Activated CD4-positive, alpha-beta T cell treated with anti-CD3 and anti-CD28 coated beads for 24 hours (primary cell): Measurements from ENCODE around the gene MCC.
"Not testable (repeated sequence)": the region's sequence is repeated elsewhere in the genome, so short reads cannot be mapped to it uniquely, and the experiment has no call there.

Experiments used
- DNase-seq, 2 donors: peaks; one replicate each; pipeline ENCODE4 v3.0.0-alpha.2; 2020; ENCODE audit warnings: low read depth in 2 of 2

Gene MCC

DNA sequence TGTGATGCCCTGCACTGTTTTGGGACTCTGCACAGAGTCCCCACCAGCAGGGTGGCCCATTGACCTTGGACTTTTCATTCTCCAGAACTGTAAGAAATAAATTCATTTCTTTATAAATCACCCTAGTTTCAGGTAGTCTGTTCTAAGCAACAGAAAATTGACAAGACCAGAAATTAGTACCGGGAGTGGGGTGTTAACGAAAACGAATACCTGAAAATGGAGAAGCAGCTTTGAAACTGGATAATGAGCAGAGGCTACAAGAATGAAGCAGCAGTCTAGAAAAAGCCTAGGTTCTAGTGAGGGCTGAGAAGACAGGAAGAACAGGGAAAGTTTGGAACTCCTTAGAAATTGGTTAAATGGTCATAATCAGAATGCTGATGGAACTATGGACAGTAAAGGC lies 2.1 kb upstream of the MCC start:
- no peak for DNase-seq

DNA sequence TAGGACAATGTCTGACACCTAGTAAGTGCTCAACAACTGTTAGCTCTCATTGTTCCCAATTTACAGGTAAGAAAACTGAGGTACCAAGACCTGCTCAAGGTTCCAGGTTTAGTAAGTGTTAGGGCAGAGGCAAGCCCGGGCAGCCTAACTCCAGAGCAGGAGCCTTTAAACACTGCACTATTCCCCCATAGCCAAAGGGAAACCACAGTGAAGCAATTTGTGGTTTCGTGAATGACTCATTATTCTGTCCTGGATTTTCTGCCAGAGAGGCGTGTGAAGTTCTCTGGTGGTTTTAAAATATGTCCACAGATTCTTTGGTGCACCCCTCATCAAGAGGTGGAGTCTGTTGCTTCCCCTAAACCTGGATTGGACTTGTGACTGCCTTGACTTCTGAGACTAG lies 1.0 kb upstream of the MCC start:
- no peak for DNase-seq

GRCh38 chr5:113488645-113489184 lies 462 bp upstream of the MCC start:
- DNase-seq, result no peak

GRCh38 chr5:113487416-113487780 lies 855 bp downstream of the MCC start:
- DNase-seq, result no peak

GRCh38 chr5:113480243-113480642 lies 8.0 kb downstream of the MCC start:
- no peak for DNase-seq

GRCh38 chr5:113478691-113479090 lies 9.6 kb downstream of the MCC start:
- DNase-seq, result no peak

GRCh38 chr5:113474100-113474728 lies 14.0 kb downstream of the MCC start:
- DNase-seq, result no peak

GRCh38 chr5:113463032-113463431 lies 25.2 kb downstream of the MCC start:
- DNase-seq, result no peak

DNA sequence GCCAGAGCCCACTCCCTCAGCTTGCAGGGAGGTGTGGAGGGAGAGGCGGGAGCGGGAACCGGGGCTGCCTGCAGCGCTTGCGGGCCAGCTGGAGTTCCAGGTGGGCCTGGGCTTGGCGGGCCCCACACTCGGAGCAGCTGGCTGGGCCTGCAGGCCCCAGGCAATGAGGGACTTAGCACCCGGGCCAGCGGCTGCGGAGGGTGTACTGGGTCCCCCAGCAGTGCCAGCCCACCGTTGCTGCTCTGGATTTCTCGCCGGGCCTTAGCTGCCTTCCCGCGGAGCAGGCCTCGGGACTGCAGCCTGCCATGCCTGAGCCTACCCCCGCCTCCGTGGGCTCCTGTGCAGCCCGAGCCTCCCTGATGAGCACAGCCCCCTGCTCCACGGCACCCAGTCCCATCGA lies 31.1 kb downstream of the MCC start:
- not testable (repeated sequence) for DNase-seq

DNA sequence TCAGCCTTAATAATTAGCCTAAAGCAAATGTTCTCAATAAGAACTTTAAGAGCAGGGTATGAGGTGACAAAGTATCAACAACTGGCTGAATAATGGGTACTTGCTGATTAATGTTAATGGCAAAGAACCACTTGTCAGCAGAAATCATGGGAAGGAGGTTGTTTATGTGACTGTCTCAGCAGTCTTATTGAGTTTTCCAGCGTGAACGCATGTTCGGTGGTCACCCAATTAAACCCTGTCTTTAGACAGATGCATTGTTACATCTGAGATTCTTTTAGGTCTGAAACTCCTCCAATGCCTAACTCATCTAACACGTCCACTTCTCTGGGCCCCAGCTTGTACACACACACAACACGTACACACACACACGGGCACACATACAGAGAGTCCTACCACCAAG lies 35.3 kb downstream of the MCC start:
- DNase-seq, result no peak

DNA sequence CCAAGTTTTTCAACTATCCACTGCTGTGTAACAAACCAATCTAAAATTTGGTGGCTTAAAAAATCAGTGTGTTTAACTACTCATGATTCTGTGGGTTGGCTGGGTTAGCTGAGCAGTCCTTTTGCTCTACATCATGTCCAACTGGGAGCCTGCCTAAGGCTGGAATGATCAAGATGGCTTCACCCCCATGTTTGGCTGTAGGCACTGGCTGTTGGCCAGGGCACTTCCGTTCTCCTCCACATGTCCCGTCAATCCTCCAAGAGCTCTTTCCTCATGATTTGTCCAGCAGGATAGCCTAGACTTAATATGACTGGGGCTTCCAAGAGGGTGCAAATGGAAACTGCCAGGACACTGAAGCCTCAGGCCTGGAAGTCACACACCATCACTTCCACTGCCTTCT lies 36.5 kb downstream of the MCC start:
- DNase-seq, result no peak

- no peak for DNase-seq
Measured at GRCh38 chr5:113450929-113451328, 37.3 kb downstream of the MCC start.

DNA sequence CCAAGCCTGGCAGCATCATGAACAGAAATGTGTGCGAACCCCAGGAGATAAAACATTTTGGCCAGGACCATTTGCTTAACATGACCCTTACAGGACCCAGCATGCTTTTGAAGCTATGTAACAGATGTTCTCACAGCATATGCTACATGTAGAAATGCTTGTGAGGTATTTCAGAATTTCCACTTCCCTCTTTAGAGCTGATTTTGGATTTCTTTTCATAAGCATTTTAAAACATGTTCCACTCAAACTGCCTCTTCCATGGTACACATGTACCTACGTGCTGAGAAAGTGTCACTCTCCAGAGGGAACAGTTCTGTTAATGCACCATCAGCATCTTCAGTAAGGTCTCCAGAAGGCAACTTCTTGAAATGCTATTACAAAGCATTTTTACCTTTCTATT lies 37.8 kb downstream of the MCC start:
- DNase-seq, result no peak

DNA sequence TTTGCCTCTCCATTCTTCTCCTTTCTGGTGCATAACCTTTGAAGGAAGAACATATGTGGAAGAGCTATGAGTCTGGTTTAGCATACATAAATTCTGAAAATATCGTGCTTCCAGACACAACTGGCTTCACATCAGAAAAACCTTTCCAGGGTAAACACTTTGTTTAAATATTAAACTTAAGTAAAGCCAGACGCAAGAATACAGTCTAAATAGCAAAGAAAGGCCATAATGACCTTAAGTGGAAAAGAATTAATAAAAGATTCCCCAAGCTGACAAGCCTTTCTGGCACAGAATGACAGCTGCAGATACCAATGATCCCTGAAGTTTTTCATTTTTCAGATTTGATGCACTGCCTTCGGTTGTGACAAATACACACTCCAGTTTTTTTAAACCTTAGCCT lies 40.0 kb downstream of the MCC start:
- DNase-seq, result no peak

GRCh38 chr5:113447498-113448050 lies 40.7 kb downstream of the MCC start:
- DNase-seq, result no peak

DNA sequence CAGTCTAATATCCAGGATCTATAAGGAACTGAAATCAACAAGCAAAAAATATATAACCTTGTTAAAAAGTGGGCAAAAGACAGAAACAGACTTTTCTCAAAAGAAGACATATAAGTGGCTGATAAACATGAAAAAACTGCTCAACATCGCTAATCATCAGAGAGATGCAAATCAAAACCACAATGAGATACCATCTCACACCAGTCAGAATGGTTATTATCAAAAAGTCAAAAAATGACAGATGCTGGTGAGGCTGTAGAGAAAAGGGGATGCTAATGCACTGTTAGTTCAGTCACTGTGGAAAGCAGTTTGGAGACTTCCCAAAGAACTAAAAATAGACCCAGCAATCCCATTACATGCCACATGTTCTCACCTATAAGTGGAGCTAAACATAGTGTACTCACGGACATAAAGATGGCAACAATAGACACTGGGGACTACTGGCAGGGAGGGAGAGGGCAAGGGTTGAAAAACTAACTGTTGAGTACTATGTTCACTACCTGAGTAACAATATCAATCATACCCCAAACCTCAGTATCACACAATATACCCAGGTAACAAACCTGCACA lies 41.8 kb downstream of the MCC start:
- no peak for DNase-seq

- DNase-seq, result no peak
Measured at GRCh38 chr5:113437111-113437510, 51.1 kb downstream of the MCC start.

DNA sequence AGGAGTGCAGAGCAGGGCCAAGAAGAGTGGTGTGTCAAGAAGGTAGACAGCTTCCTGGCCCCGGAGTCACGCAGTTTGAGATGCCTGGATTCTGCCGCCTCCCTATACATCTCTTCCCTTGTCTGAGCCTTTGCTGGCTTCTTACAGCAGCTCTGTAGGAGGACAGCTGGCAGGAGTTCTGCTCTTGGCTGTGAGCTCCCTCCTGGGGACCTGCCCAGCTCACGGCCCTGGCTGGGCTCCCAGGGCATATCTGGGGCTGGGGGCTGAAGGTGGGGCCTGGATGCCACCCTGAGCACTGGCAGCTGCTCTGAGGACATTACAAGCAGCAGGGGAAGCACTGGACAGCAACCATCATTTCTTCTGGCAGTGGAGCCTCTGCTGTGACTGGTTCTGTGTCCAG lies 52.7 kb downstream of the MCC start:
- no peak for DNase-seq

GRCh38 chr5:113434889-113435288 lies 53.4 kb downstream of the MCC start, which contains the start of gene TSSK1B:
TSSK1B (minus strand) TSS chr5:113434989; CDS start chr5:113434839, 150 bp downstream.
- no peak for DNase-seq

GRCh38 chr5:113433862-113434612 lies 54.2 kb downstream of the MCC start:
- DNase-seq, result no peak

DNA sequence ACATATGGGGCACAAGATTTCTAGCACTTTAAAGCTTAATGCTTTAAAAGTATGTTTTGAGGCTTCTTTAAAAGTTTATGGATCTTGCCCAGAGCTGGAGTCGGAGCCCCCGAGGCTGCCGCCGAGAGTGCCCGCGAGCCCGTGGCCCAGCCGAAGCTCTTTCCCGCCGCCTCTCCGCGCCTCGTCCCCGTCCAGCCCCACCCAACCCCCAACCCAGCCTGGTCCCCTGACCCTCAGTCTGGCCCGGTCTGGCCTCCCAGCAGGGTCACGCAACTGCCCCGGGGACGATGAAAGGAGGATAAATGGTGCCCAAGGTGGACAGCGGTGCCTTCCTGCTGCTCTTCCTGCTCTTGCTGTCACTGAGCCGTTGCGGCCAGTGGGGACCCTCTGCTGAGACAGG lies 55.2 kb downstream of the MCC start:
- DNase-seq, result no peak

DNA sequence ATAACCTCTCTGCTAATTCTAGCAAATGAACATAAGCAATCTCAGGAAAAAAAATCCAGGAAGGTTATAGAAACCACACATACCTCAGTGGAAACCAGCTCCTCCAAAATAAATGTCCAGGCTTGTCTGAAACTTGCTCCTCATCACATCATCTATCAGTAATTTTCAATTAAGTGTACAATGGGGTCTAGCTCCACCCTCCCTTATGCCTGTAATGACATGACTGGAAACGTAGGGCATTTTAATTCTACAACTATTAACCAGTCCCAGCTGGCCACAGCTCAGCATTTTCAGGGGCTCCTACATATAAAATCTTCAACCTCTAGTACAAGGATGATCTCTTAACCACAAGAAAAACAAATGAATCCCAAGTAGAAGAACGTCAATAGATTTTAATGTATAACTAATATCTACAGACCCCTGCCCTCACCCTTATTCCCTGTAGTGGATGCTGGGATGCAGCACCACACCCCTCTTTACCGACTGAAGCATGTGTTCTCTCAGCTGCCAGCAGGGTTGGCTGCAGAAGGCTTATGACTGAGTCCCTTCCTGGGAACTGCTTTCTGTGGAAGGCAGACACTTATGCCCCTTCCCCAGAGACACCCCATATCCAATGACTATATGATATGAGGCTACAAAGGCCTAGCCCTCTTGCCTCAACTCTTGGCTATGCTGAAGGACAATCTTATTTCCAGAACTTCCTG lies 60.2 kb downstream of the MCC start:
- no peak for DNase-seq
